GM18508 (cell line): ENCODE measurements around the gene ERC1.

Source experiments
- ATAC-seq: cut with Tn5 transposase; IDR thresholded peaks from one replicate; pipeline ENCODE4 v1.9.1; 2021; ENCODE audit warnings: moderate number of reproducible peaks; ENCODE audit not compliant: insufficient read depth, unreplicated experiment

The ERC1 gene

GRCh38 chr12:1453810-1454209 is 462.8 kb downstream of the ERC1 start:
- no peak for ATAC-seq

DNA sequence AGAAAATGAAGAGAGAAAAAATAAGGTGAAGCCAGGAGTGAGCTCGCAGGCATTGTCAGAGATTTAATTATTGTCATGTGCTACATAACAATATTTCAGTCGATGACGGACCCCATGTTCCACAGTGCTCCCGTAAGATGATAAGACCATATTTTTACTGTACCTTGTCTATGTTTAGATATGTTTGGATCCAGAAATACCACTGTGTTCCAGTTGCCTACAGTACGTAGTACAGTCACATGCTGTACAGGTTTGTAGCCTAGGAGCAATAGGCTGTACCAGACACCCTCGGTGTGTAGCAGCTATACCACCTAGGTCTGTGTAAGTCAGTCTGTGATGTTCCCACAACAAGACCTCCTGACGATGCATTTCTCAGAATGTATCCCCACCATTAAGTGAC is 465.9 kb downstream of the ERC1 start:
- no peak for ATAC-seq

DNA sequence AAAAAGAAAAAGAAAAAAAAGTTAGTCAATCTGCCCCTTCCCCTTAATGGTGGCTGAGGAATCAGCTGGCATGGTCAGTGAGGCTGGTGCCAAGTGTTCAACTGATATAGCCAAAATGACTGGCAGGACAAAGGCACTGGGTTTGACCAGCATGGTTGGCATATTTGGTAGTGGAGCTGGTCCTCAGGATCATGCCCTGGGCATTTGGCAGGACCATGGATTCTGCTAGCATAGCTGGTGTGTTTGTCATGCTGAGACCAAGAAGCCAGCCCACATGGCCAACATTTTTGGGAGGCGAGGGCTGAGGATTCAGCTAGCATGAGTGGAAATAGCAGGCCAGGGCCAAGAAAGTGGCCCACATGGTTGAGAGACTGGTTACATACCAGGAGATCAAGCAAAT is 466.9 kb downstream of the ERC1 start:
- no peak for ATAC-seq

GRCh38 chr12:1459339-1459738 is 468.3 kb downstream of the ERC1 start:
- ATAC-seq = no peak

GRCh38 chr12:1463073-1463905 is 472.3 kb downstream of the ERC1 start:
- no peak for ATAC-seq

GRCh38 chr12:1464925-1465324 is 473.9 kb downstream of the ERC1 start:
- no peak for ATAC-seq

DNA sequence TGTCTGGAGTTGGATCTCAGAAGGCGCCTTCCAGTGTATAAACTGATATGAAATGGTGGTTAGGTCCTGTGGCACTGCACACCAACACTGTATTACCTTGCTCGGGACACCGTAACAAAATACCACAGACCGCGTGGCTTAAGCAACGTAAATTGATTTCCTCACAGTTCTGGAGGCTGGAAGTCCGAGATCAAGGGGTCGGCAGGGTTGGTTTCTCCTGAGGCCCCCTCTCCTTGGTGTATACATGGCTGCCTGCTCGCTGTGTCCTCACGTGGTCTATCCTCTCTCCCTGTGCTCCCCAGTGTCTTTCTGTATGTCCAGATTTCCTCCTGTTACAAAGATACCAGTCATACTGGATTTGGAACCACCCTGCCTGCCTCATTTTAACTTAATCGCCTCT is 475.0 kb downstream of the ERC1 start:
- ATAC-seq = no peak

DNA sequence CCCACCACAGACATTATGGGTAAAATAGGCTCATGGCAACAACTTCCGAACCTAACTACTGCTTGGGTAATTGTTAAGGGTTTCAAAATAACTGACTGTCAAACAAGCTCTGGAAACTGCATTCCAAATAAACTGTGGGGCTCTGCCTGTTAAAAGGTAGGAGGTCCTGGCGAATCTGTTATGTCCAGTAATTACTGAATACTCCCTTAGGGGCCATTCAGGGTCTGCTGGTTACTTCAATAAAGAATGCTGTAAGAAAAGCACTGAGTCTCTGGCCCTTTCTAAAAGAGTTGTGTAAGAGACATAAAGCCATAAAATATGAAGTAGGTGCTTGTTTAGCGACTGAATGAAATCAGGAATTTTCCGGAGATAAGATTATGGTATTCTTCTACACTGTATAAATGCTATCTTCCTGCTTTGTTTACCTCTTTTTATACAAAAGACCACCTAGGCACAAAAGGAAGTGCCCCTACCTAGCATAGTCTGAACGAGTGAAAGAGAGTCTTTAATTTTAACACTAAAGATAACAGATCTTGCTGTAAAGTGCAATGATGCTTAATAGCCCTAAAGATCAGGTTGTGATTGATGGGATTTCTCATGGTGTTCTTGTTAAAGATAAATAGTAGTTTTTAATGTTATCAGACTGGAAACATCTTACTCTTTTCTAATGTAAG is 475.6 kb downstream of the ERC1 start:
- no peak for ATAC-seq

DNA sequence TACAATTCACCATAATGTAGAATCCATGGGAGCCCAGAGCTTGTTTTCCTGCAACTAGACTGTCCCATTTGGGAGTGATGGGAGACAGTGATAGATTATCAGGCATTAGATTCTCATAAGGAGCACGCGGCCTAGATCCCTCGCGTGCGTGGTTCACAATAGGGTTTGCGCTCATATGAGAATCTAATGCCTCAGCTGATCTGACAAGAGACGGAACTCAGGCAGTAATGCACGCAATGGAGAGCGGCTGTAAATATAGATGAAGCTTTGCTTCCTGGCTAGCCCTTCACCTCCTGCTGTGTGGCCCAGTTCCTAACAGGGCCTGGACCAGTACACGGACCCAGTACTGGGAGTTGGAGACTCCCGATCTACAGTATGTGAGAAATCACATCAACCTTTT is 476.7 kb downstream of the ERC1 start:
- ATAC-seq = no peak

DNA sequence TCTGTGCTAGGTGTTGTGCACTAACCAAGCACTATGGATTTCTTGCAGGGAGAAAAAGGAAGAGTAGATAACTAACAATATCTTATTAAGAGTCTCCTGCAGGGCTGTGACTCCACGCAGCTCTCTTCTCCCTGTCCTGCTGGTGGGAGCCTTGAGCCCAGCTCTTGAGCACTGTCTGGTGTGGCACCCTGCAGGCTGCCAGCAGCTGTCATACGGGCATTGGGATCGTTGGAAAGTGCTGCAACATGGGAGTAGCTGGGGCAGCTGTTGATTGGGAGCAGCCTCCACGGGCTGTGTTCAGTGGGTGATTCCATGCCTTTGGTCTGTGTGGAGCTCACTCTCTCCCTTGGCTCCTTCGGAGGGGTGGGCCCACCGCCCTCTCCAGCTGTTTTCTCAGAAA is 478.0 kb downstream of the ERC1 start:
- no peak for ATAC-seq

DNA sequence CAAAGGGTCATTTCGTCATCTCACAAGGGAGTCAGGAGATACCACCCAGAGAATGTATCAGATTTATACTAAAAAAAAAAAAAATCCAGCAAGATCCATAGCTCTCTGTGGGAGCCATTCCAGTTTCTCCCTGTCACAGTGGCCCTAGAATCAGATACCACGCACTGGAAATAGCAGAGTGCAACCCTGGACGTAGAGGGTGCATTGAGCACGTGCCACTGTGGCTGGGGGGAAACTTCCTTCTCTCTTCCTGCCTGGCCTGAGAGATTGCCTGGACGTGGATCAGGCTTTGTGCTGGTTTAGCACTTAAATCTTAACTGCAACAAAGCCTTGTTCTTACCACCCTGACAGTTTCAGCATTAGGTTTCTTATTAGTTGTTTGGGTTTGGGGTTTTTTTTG is 479.0 kb downstream of the ERC1 start:
- no peak for ATAC-seq

- no peak for ATAC-seq
These were observed 480.2 kb downstream of the ERC1 start for GRCh38 chr12:1471224-1471623.

GRCh38 chr12:1473418-1473817 is 482.4 kb downstream of the ERC1 start:
- no peak for ATAC-seq

DNA sequence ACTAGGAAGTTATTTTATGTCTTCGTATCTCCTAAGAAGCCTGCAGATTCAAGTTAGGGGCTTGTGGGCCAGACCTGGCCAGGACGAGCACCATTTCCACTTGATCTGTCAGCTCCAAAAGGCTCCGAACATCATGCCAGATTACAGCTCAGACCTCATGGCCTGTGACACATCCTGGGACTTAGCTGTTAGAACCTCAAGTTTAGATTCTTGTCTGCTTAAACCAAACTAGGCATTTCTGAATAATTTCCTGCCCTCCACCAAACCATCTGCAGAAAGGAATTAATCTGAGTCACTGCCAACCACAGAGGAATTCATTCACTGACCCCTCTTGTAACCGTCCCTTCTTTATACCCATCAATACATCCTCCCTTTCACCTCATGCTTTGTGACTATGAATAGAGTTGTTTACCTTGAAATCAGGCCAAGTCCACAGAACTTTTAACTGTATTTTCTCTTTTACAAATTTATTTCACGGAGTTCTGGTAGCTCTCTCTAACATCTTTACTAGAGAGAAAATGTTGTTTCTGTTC is 483.1 kb downstream of the ERC1 start:
- no peak for ATAC-seq

GRCh38 chr12:1474574-1475153 is 483.6 kb downstream of the ERC1 start:
- no peak for ATAC-seq

- ATAC-seq = no peak
These were observed 488.6 kb downstream of the ERC1 start for GRCh38 chr12:1479645-1480044.

DNA sequence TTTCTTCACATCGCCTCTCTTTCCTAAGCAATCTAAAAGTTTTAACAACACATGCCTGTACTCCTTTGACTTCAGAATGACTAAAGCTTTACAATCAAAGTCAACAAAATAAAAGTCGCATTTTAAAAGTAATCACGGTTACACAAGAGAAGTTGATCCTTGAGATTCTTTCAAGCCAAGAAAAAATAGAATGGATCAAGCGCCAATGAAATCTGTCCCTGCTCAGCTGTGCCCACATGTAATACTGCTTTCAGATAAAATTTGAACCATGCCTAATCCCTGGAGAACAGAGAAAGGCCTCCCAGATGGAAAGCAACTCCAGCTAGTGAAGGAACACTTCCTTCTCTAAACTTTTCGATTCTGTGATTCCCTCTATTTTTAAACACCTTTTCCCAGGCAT is 490.3 kb downstream of the ERC1 start:
- ATAC-seq = no peak

DNA sequence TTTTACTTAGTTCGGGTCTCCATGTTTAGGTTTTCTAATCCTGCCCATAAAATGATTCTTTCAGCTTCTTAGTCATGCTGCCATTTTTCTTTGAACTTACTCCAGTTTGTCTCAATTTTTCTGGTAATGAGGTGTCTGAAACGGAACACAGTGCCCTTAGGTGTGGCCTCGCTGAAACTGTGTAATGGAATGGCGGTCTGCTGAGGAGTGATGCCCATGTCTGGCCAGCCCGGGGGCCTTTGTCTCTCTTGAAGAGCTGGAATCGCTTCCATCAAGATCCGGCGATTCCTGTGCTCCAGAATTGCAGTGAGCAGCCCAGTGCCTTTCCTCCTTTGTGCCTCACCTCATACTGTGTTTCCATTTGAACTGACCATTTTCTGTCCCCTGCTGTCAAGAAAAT is 490.9 kb downstream of the ERC1 start:
- no peak for ATAC-seq

DNA sequence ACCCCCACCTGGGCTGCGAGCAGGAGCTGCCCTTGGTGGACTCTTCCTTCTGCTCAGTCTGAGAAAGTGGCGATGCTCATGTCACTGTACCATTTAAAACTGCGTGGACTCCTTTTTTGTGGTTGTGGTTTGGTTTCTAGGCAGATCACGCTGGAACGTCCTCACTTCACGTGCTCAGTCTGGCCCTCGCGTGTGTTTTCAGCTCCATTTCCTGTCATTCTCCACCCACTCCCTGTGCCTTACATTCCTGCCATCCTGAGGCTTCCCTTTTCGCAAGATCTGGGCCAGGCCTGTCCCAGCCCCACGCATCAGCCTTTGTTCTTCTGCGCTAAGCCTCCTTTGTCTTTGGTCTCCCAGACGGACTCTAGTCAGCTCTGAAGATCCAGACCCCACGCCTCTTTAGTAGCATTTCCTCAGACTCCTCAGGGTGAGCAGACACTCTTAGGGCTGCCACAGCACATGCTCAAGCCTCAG is 497.9 kb downstream of the ERC1 start:
- ATAC-seq = no peak

DNA sequence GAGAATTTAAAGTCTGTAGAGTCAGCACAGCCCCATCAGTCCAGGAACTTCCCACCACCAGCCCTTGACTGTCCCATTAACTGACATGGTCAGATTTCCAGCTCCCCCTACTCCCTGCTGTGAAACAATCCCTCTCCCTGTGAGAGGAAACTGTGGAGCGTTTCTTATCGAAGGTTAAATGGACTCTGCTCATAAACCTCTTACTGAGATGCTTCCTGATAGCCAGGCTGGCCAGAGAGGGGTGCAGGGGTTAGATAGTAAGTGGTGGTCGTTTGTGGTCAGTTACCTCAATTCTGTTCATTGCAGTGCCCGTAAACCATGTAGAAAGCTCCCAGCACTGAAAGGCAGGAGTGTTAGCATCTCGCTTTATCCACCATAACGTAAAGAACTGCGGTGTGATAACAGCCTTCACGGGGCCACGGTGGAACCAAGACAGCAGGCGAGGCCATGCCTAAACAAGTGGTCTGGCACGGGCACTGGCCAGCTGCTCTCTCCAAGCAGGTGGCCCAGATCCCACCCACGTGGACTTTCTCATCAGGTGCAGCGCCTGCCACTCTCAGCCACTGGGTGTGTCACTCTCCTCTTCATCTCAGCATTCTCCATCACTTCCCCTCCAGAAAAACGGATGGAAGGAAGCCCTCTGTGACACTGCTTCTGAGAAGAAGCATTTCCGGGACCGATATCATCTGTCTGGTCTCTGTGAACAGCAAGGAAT is 501.1 kb downstream of the ERC1 start:
- ATAC-seq = no peak
